Measurements from ENCODE around the gene FTO.
"Not testable (repeated sequence)": the region's sequence is repeated elsewhere in the genome, so short reads cannot be mapped to it uniquely, and the experiment has no call there.

The FTO gene

DNA sequence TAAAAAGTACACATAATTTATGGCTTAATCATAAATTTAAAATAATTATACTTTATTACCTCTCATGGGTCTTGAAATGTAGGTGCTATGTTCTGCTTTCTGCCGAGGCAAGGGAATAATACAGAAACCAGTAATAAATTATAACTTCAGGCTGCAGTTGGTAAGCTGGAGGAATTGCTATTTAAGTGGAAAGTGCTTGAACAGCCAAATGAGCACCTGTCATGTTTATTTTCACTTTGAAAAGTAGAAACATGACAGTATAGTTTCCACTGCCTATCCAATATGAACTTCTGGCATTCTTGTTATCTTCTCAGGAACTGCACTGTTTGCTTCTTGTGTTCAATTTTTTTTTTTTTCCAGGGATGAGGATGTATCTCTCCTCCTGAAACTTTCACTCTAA, 146.0 kb downstream of the FTO start:
- DNase-seq (ENCODE audit: extremely low read depth in 1 of 2, low read depth in 1 of 2) = no peak

DNA sequence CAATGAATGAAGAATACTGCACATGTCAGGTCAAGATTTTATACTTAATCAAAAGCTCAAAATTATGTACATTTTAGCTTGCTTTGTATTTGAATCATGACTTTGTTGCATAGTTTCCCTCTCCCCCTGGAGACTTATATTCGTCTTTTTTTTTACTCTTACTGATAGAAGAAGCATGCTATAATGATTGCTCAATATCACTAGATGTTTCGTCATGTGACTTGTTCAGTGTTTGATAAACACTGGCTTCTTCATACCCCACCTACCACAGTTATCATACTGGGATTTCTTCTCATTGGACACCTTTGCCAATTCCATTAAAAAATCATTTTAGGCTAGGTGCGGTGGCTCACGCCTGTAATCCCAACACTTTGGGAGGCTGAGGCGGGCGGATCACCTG, 148.7 kb downstream of the FTO start:
- DNase-seq (ENCODE audit: extremely low read depth in 1 of 2, low read depth in 1 of 2) = no peak

DNA sequence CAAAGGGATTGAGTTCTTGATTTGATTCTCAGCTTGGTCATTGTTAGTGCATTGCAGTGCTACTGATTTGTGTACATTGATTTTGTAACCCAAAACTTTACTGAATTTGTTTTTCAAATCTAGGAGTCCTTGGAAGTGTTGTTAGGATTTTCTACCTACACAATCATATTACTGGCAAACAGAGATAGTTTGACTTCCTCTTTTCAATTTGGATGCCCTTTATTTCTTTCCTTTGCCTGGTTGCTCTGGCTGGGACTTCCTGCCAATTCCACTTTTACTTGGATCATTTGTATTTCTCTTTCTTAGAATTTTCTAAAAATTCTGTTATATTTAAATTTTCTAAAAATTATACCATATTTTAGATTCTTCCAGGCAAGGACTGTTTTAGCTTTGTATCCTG, 151.1 kb downstream of the FTO start:
- DNase-seq (ENCODE audit: extremely low read depth in 1 of 2, low read depth in 1 of 2) = no peak

DNA sequence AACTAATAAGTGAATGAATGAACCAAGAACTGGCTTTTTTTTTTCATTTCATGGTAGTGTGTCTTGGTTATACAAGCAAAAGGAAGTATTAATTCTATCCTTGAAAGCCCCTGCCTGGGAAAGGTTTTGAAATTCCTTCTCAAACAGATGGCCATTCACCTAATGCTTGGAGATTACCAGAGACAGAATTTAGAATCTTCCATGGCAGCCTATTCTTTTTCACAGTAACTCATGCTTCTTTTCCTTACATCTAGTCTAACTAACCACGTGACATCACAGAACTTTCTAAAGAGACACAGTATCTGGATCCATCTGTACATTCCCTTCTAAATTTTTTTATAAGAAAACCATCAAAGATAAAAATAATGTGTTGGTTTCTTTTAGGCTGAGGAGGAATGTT, 151.6 kb downstream of the FTO start:
- no peak for DNase-seq (ENCODE audit: extremely low read depth in 1 of 2, low read depth in 1 of 2)

DNA sequence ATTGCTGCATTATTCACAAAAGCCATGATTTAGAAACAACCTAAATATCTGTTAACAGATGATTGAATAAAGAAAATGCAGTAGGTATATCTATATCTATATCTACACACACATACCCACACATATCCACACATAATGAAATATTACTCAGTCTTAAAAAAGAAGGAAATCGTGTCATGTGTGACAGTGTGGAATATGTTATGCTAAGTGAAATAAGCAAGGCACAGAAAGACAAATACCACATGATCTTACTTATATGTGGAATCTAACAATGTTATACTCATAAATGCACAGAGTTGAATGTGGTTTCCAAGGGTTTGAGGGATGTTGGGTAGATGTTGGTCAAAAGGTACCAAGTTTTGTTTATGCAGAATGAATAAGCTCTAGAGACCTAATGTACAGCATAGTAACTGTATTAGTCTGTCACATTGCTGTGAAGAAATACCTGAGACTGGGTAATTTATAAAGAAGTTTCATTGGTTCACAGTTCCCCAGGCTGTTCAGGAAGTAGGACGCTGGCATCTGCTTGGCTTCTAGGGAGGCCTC, 156.1 kb downstream of the FTO start:
- no peak for DNase-seq (ENCODE audit: extremely low read depth in 1 of 2, low read depth in 1 of 2)

DNA sequence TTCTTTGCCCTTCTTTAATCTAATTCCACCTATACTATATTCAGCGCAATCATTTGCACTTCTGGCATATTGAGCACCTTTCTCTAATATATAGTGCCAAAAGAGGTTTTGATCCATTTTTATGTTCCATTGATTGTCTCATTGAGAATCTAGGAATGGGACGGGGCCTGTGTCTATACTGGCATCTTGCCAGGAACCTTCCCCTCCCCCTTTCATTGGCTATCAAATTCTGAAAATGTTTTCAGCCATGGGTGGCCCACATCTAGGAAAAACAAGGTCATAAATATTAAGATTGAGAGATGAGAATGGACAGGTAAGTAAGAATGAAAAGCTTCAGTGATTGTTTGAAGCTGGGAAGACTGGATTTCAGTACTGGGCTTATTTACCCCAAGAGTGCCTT, 159.9 kb downstream of the FTO start:
- DNase-seq (ENCODE audit: extremely low read depth in 1 of 2, low read depth in 1 of 2) = no peak

DNA sequence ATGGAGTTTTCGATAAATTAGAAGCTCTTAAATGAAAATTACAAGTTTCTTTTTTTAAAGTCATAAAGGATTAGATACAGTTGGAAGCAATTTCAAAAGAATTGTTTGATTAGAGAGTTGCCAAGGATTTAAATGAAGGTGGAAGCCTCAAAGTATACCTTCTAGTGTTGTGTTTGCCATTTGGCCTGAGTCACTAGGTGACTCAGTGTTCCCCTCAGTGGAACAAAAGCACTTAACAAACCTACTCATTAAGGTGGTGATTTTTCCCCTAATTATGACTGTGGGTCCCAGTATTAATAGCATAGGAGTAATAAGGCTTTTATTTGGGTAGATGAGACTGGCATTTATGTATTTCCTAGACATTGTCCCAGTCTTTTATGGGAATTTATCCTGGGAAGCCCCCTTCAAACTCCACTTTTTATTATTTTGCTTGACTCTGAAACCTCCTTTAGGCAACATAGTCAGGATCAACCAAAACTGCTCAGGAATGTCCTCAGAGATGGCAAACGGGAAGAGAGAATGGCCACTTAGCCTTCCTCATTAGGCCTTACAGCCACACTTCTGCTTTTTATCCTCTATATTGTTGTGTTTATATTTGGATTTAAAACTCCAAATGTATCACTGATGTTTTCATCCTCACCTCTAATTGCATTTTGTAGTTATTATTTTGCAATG, 161.0 kb downstream of the FTO start:
- DNase-seq (ENCODE audit: extremely low read depth in 1 of 2, low read depth in 1 of 2) = no peak

DNA sequence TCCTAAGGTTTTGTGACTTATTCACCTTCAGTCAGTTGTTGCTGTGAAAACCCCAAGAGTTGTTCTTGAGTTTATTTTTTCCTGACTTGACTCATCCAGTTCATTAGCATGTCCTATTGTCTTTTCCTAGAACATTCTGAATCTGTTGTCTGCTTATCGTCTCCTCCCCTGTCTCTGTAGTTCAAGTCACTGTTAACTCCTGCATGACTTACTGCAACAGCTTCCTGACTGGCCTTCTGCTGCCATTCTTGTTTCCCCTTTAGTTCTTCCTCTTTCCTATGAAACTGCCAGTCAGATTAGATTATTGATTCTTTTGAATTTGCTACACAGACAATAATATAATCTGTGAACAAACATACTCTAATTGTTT, 161.5 kb downstream of the FTO start:
- no peak for DNase-seq (ENCODE audit: extremely low read depth in 1 of 2, low read depth in 1 of 2)

DNA sequence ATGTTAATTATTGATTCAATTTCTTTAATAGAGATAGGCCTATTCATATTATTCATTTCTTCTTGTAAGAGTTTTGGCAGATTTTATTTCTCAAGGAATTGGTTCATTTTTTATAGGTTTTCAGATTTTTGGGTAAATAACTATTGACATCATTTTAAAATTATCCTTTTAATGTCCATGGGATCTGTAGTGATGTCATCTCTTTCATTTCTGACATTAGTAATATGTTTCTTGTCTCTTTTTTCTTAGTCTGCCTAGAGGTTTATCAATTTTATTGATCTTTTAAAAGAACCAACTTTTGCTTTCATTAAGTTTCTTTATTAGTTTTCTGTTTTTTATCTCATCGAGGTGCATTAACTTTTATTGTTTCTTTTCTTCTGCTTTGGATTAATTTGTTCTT, 162.6 kb downstream of the FTO start:
- DNase-seq (ENCODE audit: extremely low read depth in 1 of 2, low read depth in 1 of 2) = no peak

DNA sequence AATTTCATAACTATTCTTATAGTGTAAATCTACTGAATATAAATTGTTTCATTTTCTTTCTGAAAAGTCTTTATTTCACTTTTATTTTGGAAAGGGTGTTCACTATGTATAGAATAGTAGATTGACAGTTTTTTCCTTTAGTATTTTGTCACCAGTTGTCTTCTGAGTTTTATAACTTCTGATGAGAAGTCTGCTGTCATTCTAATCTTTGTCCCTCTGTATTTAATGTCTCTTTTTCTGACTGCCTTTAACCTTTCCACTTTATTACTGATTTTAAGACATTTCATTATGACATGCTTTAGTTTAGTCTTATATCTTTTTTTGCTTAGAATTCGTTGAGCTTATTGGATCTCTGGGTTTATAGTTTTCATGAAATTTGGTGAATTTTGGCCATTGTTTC, 166.9 kb downstream of the FTO start:
- no peak for DNase-seq (ENCODE audit: extremely low read depth in 1 of 2, low read depth in 1 of 2)

DNA sequence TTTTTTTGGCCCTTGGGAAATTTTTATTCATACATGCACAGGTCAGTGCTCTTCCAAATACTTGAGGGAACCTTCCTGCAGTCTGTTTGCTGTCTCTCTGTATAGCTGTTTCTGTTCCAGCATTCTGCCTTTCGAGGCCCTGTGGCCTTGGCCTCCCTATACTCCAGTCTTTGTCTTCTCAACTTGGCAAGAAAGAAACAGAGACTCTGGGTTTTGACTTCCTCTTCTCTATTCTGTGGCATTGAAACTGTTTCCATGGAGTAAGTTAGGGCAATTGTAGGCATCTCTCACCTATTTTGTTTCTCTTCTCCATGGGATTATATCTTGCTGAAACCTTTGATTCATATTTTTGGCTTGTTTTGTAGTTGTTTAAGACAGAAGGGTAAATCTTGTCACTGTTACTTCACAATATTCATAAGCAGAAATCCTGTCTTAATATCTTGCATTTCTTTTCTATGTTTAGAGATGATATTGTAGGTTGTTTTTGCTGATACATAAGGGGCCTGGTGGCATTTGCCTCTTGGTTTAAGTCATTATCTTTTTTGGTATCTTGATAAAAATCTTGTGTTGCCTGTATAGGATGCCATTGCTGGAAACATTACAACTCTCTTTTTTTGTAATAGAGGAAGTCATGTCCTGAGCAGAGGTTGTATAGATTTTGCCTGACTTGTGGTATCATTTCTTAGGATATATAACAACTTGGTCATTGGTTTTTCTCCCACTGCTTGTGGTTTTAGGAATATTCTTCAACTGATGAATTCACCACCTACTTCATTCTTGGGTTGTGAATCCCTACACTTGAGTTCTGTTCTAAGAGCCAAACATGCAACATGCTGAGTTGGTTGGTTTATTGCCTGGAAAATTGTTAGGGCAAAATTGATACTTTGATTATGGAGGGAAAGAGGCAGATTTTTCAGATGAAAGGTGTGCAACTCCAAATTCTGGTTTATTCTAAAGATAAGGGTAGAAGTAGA, 168.6 kb downstream of the FTO start:
- no peak for DNase-seq (ENCODE audit: extremely low read depth in 1 of 2, low read depth in 1 of 2)

DNA sequence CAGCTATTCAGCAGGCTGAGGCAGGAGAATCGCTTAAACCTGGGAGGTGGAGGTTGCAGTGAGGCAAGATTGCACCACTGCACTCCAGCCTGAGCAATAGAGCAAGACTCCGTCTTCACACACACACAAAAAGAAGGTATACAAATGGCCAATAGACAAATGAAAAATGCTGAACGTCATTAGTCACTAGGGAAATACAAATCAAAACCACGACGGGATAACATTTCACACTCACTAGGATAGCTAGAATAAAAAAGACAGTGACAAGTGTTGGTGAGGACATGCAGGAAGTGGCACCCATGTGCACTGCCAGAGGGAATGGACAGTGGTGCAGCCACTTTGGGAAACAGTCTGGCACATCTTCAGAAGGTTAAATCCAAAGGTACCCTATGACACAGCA, 172.9 kb downstream of the FTO start:
- no peak for DNase-seq (ENCODE audit: extremely low read depth in 1 of 2, low read depth in 1 of 2)

DNA sequence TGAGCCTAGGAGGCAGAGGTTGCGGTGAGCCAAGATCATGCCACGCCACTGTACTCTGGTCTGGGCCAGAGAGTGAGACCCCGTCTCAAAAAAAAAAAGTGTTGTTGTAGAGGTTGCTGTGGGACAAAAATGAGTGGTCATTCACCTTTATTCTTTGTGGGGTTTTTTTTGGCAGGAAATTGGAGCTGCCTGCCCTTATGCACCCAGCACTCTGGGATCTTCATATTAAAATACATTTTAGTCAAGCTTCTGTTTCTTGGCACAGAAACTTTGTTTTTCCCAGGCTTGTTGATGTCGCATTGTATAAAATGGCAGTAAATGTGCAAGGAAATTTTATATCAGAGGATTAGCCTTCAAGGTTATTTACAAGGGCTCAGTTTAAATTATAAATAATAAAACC, 174.3 kb downstream of the FTO start:
- DNase-seq (ENCODE audit: extremely low read depth in 1 of 2, low read depth in 1 of 2) = no peak

DNA sequence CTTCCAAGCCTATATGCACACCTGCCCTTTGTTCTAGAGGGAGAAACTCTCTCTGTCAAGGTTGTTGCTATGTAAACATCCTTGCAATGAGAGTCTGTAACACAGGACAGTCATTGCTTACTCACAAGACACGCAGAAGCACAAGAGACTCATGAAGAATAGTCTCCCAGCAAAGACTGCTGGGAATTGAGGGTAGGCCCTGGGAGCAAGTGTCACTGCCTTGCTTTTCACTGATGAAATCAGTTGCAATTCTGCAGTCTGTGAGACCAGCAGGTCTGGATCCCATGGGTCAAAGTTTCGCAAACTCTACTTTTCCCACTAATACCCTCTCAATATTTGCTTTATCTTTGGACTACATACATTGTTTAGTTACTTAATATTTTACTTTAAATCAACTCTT, 177.4 kb downstream of the FTO start:
- no peak for DNase-seq (ENCODE audit: extremely low read depth in 1 of 2, low read depth in 1 of 2)

DNA sequence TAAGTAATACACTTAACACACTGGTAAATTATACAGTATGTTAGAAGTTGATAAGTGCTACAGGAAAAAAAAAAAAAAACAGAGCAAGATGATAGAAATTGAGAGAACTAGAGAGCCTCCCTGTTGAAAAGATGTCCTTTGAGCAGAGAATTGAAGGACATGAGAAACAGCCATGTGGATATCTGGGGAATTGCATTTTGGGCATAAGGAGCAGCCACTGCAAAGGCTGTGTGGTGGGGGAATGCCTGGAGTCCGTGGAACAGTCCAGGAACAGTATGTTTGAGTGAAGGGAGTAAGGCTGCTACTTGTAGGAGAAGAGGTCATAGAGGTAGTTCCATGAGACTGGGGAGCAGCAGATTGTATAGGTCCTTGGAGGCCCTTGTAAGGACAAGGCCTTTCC, 178.4 kb downstream of the FTO start:
- DNase-seq (ENCODE audit: extremely low read depth in 1 of 2, low read depth in 1 of 2) = no peak

DNA sequence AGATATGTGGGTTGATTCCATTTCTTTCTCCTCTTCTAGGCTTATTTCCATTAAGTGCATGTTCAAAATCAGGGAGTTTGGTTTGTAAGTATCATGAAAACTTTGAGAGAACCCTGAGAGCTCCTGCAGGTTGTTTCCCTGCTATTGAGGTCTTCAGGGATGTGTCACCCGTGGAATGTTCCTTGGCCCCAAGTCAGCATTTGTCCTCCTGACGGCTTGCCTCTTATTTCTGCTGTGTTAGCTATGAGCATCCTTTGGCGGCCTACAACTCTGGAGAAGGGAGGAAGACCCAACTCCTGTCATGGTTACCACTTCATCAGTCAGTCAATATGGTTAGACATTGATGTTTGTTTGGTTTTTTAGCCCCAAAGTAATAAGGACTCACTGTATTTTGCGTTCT, 180.8 kb downstream of the FTO start:
- no peak for DNase-seq (ENCODE audit: extremely low read depth in 1 of 2, low read depth in 1 of 2)

DNA sequence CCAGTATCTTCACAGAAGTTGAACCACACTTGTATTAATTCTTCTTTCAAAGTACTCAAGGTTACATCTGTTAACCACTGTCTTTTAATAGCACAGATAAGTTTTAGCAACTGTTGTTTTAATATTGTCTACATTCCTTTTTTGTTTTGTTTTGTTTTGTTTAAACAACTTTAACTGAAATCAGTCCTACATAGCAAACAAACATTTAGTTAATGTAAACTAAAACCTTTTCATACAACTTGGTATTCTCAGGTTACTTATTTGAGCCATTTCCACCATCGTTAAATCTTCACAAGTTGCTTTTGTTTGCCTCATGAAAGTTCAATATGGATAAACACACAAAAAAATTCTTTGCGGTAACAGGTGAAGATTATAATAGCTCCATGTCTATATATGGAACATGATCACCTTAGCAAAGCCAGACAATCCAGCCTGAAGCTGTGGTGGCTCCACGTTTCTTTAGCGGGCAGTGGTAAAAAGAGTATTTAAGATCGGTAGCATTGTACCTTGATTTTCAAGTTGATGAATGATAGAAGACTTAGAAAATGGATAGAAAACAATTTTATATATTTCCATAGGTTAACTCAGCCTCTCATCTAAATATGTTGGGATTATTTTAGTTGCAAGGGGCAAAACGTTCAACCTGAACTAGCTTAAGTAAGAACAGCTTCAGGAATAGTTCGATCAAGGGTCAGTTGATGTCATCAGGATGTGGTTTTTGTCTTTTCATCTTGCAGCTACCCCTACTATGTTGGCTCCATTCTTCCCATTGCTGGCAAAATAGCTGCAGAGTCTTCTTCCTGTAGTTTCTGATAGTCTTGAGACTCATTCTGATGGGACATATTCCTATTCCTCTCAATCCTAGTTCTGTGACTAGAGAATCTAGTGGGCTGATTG, 182.8 kb downstream of the FTO start:
- DNase-seq (ENCODE audit: extremely low read depth in 1 of 2, low read depth in 1 of 2) = no peak

DNA sequence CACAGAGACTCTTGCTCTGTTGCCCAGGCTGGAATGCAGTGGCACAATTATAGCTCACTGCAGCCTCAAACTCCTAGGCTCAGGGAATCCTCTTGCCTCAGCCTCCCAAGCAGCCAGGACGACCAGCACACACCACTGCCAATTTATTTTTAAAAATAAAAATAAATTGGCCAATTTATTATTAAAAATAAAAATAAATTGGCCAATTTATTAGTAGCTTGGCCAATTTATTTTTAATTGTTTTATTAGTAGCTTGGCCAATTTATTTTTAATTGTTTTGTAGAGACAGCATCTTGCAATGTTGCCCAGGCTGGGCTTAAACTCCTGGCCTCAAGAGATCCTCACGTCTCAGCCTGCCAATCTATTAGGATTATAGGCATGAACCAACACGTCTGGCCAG, 184.3 kb downstream of the FTO start:
- DNase-seq (ENCODE audit: extremely low read depth in 1 of 2, low read depth in 1 of 2) = no peak

DNA sequence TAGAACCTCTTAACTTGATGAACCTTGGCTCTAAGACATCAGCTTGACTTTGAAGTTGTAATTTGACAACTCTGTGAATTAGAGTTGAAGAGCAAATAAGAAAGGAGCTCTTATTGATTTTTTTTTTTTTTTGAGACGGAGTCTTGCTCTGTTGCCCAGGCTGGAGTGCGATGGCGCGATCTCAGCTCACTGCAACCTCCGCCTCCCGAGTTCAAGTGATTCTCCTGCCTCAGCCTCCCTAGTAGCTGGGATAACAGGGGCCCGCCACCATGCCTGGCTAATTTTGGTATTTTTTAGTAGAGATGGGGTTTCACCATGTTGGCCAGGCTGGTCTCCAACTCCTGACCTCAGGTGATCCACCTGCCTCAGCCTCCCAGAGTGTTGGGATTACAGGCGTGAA, 186.9 kb downstream of the FTO start:
- not testable (repeated sequence) for DNase-seq (ENCODE audit: extremely low read depth in 1 of 2, low read depth in 1 of 2)

DNA sequence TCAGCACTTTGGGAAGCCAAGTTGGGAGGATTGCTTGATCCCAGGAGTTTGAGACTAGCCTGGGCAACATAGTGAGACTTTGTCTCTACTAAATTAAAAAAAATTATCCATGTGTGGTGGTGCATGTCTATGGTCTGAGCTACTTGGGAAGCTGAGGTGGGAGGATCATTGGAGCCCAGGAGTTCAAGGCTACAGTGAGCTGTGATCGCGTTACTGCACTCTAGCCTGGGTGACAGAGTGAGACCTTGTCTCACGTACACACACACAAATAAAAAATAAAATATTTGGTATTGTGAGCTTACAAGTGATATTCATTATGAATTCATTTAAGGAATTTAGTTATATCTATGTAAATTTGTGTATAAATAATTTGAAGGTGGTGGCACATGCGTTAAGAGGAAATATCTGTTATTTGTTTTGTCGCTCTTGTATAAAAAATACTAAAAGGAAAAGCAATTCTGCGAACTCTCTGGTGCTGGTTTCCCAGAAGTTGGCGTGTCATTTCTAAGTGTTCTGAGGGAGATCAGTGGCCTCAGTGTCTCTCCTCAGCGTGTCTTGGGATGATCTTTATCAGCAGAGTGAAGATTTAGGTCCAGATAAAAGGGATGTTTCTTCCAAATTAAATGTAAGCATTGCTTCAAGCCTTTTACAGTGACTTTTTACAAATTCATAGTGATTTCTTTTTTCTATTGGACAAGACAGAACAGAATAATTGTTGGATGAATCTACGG, 187.6 kb downstream of the FTO start:
- no peak for DNase-seq (ENCODE audit: extremely low read depth in 1 of 2, low read depth in 1 of 2)

All from activated CD8-positive, alpha-beta memory T cell treated with anti-CD3 and anti-CD28 coated beads for 1 hour (primary cell).